GM19025 (cell line): Measurements from ENCODE around the gene MEX3A.
"Not testable (repeated sequence)": the region's sequence is repeated elsewhere in the genome, so short reads cannot be mapped to it uniquely, and the experiment has no call there.

Experiments used
- ATAC-seq: cut with Tn5 transposase; IDR thresholded peaks from one replicate; pipeline ENCODE4 v1.9.1; 2021; ENCODE audit warnings: mild to moderate bottlenecking, low read depth, moderate library complexity; ENCODE audit not compliant: unreplicated experiment

MEX3A gene

DNA sequence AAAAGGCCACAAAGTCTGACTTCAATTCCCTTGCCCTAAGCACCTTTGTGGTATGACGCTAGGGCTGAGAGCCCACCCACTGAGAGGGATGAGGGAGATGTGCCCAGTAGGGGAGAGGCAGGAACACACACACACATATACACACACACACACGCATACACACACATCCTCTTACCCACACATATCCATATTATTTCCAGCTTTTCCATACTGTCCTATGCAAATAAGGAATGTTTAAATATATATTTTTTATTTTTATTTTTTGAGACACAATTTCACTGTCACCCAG is 18.3 kb downstream of the MEX3A start:
- no peak for ATAC-seq

DNA sequence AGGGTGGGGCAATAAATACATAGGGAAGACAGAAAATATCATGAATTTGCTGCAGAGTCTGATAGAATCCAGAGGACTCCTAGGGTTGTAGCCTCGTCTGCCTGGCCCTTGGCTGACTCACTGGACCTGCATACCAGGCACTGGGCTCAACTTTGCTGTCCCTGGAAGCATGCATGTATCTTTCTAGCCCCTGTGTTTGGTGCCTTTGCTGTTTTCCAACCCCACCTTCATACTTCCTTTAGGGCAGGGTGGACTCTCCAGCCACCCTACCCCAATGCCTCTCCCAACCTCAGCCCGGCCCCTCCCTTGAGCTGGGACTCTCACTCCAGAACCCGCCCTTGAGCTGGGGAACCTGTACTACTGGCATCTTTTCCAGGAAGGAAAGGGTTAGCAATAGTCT is 20.1 kb downstream of the MEX3A start:
- ATAC-seq = no peak

DNA sequence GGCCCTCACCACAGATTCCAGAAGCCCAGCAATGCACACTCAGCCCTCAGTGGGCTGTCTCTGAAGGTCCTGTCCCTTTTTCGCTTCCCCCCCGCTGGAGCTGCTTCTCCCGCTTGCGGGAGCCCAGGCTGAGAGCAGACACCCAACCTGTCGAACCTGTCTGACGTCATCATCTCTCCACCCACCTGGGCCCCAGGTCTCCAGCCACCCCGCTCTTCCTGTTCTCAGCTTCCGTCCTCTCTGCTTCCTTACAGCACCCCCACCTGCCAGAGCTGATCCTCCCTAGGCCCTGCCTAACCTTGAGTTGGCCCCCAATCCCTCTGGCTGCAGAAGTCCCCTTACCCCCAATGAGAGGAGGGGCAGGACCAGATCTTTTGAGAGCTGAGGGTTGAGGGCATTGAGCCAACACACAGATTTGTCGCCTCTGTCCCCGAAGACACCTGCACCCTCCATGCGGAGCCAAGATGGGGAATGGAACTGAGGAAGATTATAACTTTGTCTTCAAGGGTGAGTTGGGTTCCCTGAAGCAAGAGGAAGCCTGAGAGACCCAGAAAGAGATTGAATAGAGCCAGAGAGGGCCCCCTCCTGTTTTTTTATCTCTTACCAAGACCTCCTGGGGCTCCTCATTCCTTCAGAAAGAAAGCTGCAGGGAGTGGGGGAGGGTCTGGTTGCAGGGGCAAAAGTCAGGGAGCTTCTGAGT is 21.2 kb downstream of the MEX3A start, which contains the start of gene RAB25:
TSS of gene RAB25 (plus strand) at position 224 of the 700 bp plus-strand sequence. CDS start at position 465, 241 bp downstream.
- ATAC-seq = no peak

DNA sequence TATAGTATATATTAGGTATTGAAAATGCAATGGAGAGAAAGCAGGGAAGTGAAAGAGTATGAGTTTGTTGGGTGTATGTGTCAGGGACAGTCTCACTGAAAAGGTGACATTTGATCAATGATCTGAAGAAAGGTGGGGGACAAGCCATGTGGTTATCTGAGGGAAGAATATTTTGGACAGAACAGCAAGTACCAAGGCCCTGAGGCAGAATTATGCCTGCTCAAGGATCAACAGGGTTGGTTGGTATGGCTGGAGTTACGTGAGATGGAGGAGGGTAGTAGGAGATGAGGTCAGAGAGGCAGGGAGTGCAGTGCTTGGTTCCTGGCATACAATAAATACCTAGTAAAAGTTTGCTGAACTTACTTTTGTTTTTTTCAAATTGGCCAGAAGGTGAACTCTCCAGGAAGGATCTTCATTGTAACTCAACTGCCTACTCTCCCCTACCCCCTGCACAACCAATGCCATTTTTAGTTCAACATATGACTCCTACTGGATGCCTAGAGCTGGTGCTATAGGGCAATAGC is 25.9 kb downstream of the MEX3A start:
- ATAC-seq = no peak

DNA sequence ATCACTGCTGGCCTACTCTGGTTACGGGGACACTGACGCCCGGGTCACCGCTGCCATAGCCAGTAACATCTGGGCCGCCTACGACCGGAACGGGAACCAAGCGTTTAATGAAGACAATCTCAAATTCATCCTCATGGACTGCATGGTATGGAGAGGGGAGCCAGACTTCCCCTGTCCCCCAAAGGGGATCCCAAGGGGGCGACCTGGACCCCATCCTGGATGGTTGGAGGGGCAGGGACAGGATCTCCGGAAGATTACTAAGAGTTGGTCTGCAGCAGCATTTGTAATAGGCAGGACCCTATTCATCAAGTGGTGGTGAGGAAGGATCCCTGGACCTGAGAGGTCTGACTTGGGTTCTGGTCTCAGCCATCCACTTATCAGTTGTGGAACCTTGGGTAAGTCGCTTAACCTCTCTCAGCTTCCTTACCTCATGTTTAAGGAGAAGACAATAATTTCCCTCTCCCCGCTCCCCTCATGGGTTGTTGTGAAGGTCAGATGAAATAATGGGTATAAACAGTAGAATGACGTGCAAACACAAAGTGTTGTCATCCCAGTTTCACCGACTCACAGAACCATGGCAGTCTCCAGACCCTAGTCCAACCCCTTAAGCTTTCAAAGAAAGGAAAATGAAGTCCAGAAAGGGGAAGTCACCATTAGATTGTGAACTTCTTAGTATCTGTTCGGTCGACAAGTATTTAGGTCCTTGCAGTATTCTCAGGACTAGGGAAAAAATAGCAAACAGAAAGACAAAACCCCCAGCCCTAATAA is 26.8 kb downstream of the MEX3A start:
- ATAC-seq = no peak

DNA sequence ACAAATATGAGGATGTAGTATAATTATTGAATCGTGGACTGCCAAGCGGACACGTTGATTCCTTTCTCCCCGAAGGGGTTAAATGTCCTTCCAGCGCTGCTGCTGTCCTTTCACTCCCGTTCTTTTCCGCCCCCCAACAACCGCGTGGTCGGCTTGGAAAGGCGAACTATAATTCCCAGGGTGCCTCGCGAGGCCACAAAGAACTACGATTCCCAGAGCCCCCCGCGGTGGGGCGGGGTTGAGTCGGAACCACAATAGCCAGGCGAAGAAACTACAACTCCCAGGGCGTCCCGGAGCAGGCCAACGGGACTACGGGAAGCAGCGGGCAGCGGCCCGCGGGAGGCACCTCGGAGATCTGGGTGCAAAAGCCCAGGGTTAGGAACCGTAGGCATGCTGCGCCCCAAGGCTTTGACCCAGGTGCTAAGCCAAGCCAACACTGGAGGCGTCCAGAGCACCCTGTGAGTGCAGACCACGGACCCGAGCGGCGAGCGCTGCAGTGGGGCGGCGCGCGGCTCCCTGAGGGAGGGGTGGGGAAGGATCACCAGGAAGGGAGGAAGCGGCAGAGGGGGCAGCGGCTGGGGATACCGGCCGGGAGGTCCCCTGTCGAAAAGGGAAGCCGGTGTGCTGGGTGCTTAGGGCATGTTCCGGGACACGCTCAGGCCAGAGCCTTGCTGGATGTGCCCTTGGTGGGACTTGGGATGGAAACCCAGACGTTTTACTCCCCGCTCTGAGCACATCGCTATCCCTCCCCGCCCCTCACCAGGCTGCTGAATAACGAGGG is 27.6 kb downstream of the MEX3A start, which contains the start of gene LAMTOR2:
TSS of gene LAMTOR2 (plus strand) at position 283 of the 781 bp plus-strand sequence. CDS start at position 391, 108 bp downstream.
- ATAC-seq = peak; percentile 68

DNA sequence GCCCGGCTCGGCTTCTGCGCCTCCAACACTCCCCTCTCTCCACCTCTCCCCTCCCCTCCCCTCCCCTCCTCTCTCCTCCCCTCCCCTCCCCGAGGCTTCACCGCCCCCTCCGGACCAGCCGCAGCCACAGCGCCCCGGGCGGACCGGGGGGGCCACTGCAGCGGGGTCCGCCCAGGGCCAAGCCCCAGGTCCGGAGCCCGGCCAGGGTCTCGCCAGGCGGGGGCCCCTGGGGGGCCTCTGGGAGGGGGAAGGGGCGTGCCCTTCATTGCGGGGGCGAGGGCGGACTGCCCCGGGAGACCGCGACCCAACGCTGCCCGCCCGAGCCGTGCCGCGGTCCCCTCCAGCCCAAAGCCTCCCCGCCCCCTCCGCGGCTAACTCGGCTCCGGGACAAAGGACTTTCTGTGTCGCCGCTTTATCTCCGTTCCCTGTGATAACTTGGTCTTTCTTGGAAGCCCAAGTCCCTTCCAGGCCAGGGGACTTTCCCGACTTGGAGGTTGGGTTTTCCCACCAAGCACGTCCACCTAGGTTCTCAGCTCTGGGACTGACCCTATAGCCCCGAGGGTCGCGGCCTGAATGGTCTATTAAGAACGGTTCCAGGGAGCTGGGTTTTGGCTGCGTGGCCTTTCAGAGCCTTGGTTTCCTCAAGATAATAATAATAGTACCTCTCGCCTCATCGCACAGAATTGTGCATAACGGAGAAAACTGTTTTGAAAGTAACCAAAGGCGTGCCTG is 28.3 kb downstream of the MEX3A start, which contains the start of gene UBQLN4:
TSS of gene UBQLN4 (minus strand) at position 31 of the 732 bp plus-strand sequence. CDS start 97 bp downstream, outside the sequence.
- peak; percentile 42 for ATAC-seq

DNA sequence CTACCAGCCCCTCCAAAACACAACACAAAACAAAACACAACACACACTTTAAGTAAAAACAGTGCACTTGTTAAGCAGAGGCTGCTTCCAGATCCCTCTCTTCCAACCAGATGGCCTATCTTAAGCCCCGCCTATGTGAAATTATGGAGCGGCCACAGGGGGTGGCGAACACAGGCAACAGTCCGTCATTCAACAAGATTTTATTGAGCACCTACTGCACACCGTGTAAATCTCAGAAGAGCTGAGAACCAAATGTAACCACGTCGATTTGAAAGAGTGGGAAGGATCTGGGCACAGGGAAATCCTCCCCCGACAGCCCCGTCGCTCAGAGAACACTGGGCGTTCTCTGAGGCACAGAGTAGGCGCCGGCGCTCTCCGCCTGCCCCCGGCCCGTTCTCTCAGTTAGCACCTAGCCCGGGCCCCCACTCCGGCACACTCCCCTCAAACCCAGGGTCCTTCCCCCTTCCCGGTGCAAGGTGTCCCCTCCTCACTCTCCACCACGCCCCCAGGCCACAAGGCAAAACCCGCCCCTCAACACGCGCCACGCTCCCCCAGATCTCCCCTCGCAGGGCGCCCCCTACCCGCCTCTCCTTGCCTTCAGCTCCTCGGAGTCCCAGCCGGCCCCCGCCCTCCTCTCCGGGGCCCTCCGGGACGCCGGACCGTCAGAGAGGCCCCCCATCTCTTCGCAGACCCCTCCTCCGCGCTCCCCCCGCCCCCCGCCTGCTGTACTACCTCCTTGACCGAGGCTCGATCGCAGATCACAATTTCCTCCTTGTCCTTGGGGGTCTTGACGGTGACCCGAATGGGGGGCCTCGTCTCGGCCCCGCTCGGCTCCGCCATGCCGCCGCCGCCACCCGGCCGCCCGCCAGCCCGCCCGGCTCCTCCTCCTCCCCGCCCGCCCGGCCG is 29.1 kb downstream of the MEX3A start:
- no peak for ATAC-seq

DNA sequence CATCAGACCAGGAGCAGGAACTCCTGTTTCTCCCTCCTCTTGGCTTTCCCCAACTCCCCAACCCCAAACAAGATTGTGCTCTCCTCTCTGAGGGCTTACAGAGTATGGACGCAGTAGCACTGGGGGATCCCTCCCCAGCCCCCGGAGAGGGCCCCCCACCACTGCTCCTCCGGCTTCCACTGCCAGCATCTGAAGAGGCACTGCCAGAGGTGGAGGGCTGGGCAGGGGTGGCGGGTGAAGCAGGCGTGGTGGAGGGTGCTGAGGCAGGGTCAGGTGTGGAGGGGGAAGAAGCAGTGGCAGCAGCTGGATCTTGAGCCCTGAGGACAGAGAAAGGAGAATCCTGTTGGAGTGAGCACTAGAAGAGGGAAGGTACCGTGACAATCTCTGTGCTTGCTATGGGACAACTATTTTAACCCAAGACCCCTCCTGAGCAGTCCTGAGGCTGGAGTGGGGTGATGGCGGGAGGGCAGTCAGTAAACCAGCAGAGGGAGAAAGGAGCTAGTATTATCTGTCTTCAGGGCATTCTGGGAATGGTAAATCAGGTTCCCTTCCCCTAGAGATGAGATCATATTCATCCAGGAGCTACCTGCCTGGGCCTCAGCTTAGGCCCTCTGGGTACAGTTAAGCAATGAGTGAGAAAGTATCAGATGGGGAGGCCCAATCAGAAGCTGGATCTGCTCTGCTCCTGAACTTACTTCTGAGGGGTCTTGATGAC is 31.1 kb downstream of the MEX3A start:
- no peak for ATAC-seq

DNA sequence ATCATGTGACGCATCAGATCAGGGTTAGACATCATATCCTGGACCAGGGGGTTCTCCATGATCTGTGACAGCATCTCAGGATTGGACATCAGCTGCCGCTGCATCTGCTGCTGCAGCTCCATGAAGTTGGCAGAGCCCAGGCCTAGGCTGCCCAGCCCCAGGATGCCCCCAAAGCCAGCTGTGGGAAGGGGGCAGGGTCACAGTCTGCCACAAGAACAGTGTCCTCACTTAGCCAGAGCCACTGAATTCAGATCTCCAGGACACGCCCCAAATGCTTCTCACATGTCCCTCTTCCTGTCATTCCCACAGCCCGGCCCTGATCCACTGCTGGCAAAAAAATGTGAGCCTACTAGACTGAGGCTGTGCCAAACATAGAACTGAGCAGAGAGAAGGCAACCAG is 31.9 kb downstream of the MEX3A start:
- no peak for ATAC-seq

DNA sequence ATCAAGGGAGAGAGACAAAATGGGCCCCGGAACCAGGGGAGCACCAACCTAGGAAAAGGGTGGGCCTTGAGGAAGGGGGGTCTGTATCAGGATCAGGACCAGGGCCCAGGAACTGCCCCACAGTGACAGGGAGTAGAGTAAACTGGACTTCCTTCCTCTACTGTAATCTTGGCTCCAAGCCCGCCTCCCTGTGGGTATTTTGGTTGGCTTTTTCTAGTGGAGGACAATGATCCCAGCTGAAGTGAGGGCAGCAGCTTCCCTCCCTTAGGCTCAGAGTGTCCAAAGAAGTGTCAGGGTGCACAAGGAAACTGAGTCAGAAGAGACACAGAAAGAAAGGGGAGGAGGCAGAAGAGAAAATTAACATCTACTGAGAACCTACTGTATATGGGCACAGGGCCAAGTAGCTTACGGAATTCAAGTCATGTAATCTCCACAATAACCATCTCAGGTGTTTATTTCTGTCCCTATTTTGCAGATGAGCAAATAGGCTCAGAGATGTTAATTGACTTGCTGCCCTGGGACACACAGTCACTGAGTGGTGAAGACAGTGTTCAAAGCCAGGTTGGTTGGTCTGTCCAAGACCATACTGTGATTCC is 33.5 kb downstream of the MEX3A start:
- ATAC-seq = no peak

DNA sequence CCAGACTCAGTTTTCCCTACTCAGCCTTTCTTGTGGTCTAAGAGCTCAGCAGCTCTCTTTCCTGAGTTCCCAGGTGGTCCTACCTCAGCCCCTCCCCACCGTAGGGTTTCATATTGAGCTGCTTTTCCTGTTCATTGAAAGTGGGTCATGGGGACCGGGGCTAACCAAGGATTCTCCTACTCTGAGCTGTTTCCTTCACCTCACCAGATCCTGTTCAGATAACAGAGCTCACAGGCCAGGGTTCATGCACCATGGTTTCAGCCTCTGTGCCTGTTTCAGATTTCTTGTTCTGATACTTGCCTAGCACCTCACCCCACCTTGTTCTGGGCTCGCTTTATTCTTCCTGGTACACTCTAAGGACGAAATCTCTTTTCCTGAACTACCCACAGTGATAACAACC is 37.2 kb downstream of the MEX3A start:
- ATAC-seq = no peak

DNA sequence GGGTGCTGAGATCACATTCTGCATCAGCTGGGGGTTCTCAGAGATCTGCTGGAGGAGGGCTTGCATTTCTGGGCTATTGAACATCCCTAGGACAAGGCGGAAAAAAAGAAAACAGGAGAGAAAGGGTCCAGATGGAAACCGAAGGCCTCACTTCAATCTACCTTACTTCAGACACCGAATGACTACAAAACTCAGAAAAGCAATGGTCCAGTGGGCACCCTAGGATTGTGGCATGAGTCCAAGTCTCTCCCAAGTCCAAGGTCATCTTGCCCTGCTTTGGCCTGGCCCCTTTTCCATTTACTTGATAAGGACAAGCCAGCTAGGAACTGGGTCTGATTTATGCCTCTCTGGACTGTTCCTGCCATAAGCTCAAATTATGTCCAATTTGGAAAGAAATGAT is 39.4 kb downstream of the MEX3A start:
- no peak for ATAC-seq

DNA sequence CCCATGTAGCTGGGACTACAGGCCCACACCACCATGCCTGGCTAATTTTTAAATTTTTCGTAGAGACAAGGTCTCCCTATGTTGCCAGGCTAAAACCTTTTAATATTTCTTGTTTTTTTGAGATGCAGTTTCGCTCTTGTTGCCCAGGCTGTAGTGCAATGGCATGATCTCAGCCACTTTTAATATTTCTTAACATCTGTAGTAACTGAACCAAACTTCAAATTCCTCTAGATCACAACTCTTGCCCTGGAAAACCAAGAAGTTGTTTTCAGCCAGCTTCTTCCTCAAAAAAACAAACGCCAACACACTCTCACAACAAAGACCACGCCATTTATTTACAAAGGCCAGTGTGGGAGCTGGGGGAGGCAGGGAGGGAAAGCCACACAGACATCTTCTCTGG is 47.3 kb downstream of the MEX3A start:
- ATAC-seq = not testable (repeated sequence)

DNA sequence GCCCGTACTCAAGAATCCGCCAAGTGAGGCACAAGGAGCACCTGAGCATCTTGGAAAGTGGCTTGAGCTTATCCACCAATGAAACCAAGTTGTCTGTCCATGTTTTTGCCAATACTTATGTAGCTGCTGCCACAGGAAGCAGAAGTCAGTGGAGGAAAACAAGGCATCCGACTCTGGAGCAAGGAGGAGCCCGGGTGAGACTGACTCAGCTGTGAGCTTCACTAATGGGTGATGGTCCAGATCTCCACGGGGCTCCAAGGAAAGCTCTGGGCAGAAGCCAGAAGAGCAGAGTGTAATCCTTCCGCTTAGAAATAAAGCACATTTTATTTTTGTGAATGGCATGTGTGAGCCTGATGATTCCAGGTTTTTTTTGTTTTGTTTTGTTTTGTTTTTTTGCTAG is 49.3 kb downstream of the MEX3A start:
- ATAC-seq = no peak

DNA sequence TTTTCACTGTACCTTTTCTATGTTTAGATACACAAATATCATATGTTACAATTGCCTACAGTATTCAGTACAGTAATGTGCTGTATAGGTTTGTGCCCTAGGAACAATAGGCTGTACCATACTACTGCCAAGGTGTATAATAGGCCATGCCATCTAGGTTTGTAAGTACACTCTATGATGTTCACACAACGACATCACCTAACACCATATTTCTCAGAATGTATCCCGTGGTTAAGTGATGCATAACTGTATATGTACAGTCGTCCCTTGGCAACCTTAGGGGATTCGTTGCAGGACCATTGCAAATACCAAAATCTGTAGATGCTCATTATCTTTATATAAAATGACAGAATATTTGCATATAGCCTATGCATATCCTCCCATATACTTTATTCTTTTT is 55.7 kb downstream of the MEX3A start:
- no peak for ATAC-seq

DNA sequence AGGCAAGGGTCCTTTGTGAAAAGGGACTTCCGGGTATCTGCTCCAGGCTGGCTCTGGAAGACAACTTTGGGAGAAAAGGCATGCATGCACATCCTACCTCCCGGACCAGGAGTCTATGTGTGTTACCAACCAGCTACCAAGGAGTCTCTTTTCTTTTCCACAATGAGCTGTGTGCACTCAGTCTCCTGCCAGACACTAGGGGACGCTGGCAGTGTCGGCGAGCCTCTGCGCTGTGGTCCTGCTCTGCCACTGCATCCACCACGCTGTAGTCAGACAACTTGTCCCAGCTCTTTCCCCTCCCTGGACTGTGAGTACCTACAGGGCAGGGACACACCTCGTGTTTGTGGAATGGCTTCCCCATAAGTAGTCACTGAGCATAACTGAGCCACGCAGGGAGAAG is 56.4 kb downstream of the MEX3A start:
- no peak for ATAC-seq

DNA sequence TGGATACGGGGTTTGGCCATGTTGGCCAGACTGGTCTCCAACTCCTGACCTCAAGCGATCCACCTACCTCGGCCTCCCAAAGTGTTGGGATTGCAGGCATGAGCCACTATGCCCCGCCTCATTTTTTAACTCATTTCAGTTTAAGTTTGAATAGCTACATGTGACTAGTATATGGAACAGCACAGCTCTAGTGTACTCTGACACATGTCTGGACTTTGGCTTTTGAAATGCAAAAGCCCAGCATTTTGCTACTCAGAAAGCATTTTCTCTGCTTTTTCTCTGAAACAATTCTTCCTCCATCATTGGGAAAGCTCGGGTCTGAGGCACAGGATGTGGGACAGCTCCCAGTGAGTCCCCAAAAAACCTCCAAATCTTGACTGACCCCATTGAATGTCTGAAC is 57.5 kb downstream of the MEX3A start:
- no peak for ATAC-seq
